ENCODE measurements around the gene SMIM27. TPM values are rescaled to one million over a fixed set of nuclear protein-coding genes. Genes with fewer than 3 reads are reported as not detected.

The SMIM27 gene
- total RNA-seq, 1 experiment from 2014 or later: 15.7 TPM

- no peaks in the 10 kb centered on the region for H4K20me1 ChIP-seq (ENCODE audit: control insufficient read depth, insufficient read depth, insufficient read length)
- peaks cover 3% of the 10 kb centered on the region; the same call in 1 of the 2 replicates for H3K4me1 ChIP-seq (ENCODE audit: insufficient read depth, low read length)
- no peak overlapping the region for H3K27ac ChIP-seq (ENCODE audit: insufficient read length, low read depth, low read length)
- H4K5ac ChIP-seq (ENCODE audit: insufficient read length, low read depth, low read length): no peak overlapping the region
- no peak overlapping the region for H3K4ac ChIP-seq (ENCODE audit: low read depth, low read length)
- Mint-ChIP-seq H3K9me3 (peaks cover 0 to 3% of the 10 kb centered on the region in 2 experiments; a peak in 2 of 5 replicates), H3K4me3 (no peak overlapping the region), H3K36me3 (ENCODE audit: insufficient read depth in 1 of 3, low read depth in 3 of 3) (no peaks in the 10 kb centered on the region), H3K27ac (no peak overlapping the region), H3K27me3 (ENCODE audit: low read depth) (peaks cover 2% of the 10 kb centered on the region), H3K4me1 (peaks cover 3 to 7% of the 10 kb centered on the region in 2 experiments; a peak in 3 of 4 replicates)
- no peak for DNase-seq
- no peak overlapping the region for H2BK20ac ChIP-seq (ENCODE audit: low read depth, low read length, poor library complexity, severe bottlenecking)
- H4K8ac ChIP-seq (replicated peaks; ENCODE audit: insufficient read length, low read depth, low read length): no peak overlapping the region
- no peak overlapping the region for H2AFZ ChIP-seq (ENCODE audit: low read length)
- TF ChIP-seq CTCF (conservative IDR thresholded peaks at IDR 0.05): no peak
- no peak overlapping the region for H4K91ac ChIP-seq (ENCODE audit: insufficient read length, low read depth, low read length)
- no peak overlapping the region for H3K23ac ChIP-seq (ENCODE audit: insufficient read length, low read depth, low read length)
- no peaks in the 10 kb centered on the region for H3K23me2 ChIP-seq (ENCODE audit: insufficient read length, low read depth, low read length, poor library complexity, severe bottlenecking)
- WGBS (ENCODE audit: extremely low coverage, insufficient read length, low lambda C conversion rate): no CpG with 5 or more reads among the region's 2 CpGs
- no peak overlapping the region for H3K9ac ChIP-seq (ENCODE audit: extremely low read depth, insufficient read length, low read length)
- no peaks in the 10 kb centered on the region for H3K79me1 ChIP-seq (ENCODE audit: insufficient read depth, low read depth, low read length, poor library complexity, severe bottlenecking)
- no peak overlapping the region for H2BK5ac ChIP-seq (ENCODE audit: insufficient read length, low read length)
- no peaks in the 10 kb centered on the region for H3K9me3 ChIP-seq (ENCODE audit: control insufficient read depth, low read depth, low read length)
- H3K14ac ChIP-seq (ENCODE audit: insufficient read depth, low read length): no peak overlapping the region
- H3K56ac ChIP-seq (ENCODE audit: insufficient read length, low read depth, low read length): no peak overlapping the region
- no peak overlapping the region for H2AK5ac ChIP-seq (ENCODE audit: insufficient read length, low read length)
- no peak overlapping the region for H3K4me2 ChIP-seq (ENCODE audit: insufficient read depth, insufficient read length, low read length)
- no peaks in the 10 kb centered on the region for H3K27me3 ChIP-seq (ENCODE audit: insufficient read depth, low read length)
- no peaks in the 10 kb centered on the region for H3K79me2 ChIP-seq (ENCODE audit: insufficient read depth, low read length)
- H2BK15ac ChIP-seq (ENCODE audit: low read depth, low read length): no peak overlapping the region
- no peak overlapping the region for H3K18ac ChIP-seq (ENCODE audit: insufficient read length, low read depth, low read length)
- H2BK12ac ChIP-seq (ENCODE audit: insufficient read length, low read depth, low read length): no peak overlapping the region
- no peak overlapping the region for H2BK120ac ChIP-seq (ENCODE audit: low read depth, low read length, poor library complexity, severe bottlenecking)
- no peak overlapping the region for H3T11ph ChIP-seq (ENCODE audit: low read length)
Measured at GRCh38 chr9:32584784-32585183, 32.7 kb downstream of the SMIM27 start.
